DOHH2 (cell line): ENCODE measurements around the gene PAQR4.

Experiments used
- EZH2phosphoT487 ChIP-seq: fragments of 200-600 bp; sonication (generic); IDR thresholded peaks from 2 replicates; pipeline ENCODE4 v1.6.1; 2017; ENCODE audit warnings: borderline replicate concordance, mild to moderate bottlenecking, antibody characterized with exemption, low read length, moderate library complexity, mixed read lengths
- TF ChIP-seq, protein P1 (sequence below): fragments of 200-600 bp; sonication (generic); IDR thresholded peaks from one replicate; pipeline ENCODE4 v1.5.1; 2014; ENCODE audit warnings: antibody characterized with exemption, mild to moderate bottlenecking, low read depth, low read length; ENCODE audit not compliant: poor library complexity, severe bottlenecking

DNA sequence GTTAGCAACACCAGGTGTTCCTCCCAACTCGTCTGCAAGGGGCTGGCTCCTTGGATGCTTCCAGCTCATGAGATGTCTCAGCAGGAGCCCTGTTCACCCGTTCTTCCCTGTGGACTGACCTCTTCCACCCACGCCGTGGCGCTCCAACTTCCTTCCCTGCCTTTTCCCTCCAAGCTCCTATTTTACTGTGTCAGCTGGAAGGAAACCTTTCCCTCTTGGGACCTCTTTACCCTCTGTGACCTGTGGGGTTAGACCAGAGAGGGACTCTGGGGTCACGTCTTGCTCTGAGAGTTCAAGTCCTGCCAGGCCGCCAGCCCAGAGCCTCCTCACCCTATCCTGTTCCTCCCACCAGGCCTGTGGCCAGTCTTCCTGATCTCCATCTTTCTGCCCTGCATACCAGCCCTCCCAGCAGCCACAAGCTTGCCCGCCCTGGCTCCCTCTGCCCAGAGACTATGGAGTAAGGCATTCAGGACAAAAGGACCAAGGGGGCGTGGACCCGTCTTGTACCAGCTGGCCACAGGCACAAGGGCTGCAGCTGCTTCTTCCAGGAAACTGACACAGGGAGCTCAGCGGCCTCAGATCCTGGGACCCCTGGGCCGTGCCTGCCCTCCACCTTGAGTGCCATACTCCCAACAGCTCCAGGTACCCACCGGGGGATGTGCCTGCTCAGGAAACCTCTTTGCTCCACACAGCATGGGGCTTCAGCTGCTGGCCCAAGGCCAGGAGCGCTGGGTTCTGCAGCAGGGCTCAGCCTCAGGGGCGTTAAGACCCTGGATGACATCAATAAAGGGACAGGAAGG lies 3.0 kb downstream of the PAQR4 start:
- TF ChIP-seq, protein P1, sequence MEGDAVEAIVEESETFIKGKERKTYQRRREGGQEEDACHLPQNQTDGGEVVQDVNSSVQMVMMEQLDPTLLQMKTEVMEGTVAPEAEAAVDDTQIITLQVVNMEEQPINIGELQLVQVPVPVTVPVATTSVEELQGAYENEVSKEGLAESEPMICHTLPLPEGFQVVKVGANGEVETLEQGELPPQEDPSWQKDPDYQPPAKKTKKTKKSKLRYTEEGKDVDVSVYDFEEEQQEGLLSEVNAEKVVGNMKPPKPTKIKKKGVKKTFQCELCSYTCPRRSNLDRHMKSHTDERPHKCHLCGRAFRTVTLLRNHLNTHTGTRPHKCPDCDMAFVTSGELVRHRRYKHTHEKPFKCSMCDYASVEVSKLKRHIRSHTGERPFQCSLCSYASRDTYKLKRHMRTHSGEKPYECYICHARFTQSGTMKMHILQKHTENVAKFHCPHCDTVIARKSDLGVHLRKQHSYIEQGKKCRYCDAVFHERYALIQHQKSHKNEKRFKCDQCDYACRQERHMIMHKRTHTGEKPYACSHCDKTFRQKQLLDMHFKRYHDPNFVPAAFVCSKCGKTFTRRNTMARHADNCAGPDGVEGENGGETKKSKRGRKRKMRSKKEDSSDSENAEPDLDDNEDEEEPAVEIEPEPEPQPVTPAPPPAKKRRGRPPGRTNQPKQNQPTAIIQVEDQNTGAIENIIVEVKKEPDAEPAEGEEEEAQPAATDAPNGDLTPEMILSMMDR: no peak
- TF ChIP-seq EZH2phosphoT487: no peak
